ENCODE results near the gene NOA1.

NOA1 gene

GRCh38 chr4:56977321-56978012, at the start of gene NOA1:
Gene NOA1 (minus strand): TSS chr4:56977606. CDS start chr4:56977585, 21 bp downstream.
- DNase-seq, result peak; percentile 97 to 99

- DNase-seq, result no peak
These were observed 45.7 kb upstream of the NOA1 start for GRCh38 chr4:57023104-57023503.

GRCh38 chr4:57020467-57021101, 43.2 kb upstream of the NOA1 start:
- no peak for DNase-seq

GRCh38 chr4:57018980-57019379, 41.6 kb upstream of the NOA1 start:
- no peak for DNase-seq

GRCh38 chr4:57013543-57014120, 36.2 kb upstream of the NOA1 start:
- no peak for DNase-seq

- no peak for DNase-seq
These were observed 22.3 kb upstream of the NOA1 start for GRCh38 chr4:56999751-57000150.

GRCh38 chr4:56995525-56995924, 18.1 kb upstream of the NOA1 start:
- DNase-seq, result peak; percentile 6 to 50

- DNase-seq, result no peak
These were observed 12.9 kb upstream of the NOA1 start for GRCh38 chr4:56990109-56990905.

- no peak for DNase-seq
These were observed 9.5 kb upstream of the NOA1 start for GRCh38 chr4:56986952-56987351.

- no peak for DNase-seq
These were observed 8.8 kb upstream of the NOA1 start for GRCh38 chr4:56986192-56986591.

- no peak for DNase-seq
These were observed 4.4 kb upstream of the NOA1 start for GRCh38 chr4:56981795-56982201.

- DNase-seq, result peak in 1 of 2 experiments; percentile 3
These were observed 2.1 kb upstream of the NOA1 start for GRCh38 chr4:56979421-56980072.

GRCh38 chr4:56978750-56979303, 1.4 kb upstream of the NOA1 start, which contains the start of gene POLR2B:
Gene POLR2B (plus strand): TSS chr4:56978896. CDS start chr4:56978986, 90 bp downstream.
- DNase-seq, result peak; percentile 87 to 94

- DNase-seq, result peak; percentile 22 to 65
These were observed 527 bp downstream of the NOA1 start for GRCh38 chr4:56976837-56977320.

GRCh38 chr4:56976283-56976836, 1.0 kb downstream of the NOA1 start:
- no peak for DNase-seq

- no peak for DNase-seq
These were observed 4.1 kb downstream of the NOA1 start for GRCh38 chr4:56973336-56973735.

- DNase-seq, result no peak
These were observed 4.6 kb downstream of the NOA1 start for GRCh38 chr4:56972809-56973208.

- no peak for DNase-seq
These were observed 5.0 kb downstream of the NOA1 start for GRCh38 chr4:56972389-56972788.

GRCh38 chr4:56971383-56971782, 6.0 kb downstream of the NOA1 start:
- DNase-seq, result no peak

- no peak for DNase-seq
These were observed 16.3 kb downstream of the NOA1 start for GRCh38 chr4:56961107-56961500.

- DNase-seq, result peak in 1 of 2 experiments; percentile 9
These were observed 18.3 kb downstream of the NOA1 start for GRCh38 chr4:56959100-56959499.

GRCh38 chr4:56958111-56958517, 19.3 kb downstream of the NOA1 start:
- peak; percentile 51 to 81 for DNase-seq
